Cardiac muscle cell (in vitro differentiated cells and primary cell): ENCODE results near the gene NME5. TPM values are rescaled to one million over a fixed set of nuclear protein-coding genes. Genes with fewer than 3 reads are reported as not detected.

Source experiments
- DNase-seq, 2 donors: peaks; one replicate each; pipeline versions ENCODE4 v3.0.0 to v3.0.0-alpha.2; 2010 to 2017; ENCODE audit warnings: low read depth in 1 of 2, low spot score in 1 of 2
- H3K27ac ChIP-seq: fragments of 200-600 bp; sonication (generic); 2 replicates; pipeline ENCODE4 v1.5.1; 2016
- H3K27me3 ChIP-seq: fragments of 200-600 bp; sonication (generic); 2 replicates; pipeline ENCODE4 v1.6.0; 2016; ENCODE audit warnings: control low read depth
- H3K36me3 ChIP-seq: fragments of 200-600 bp; sonication (generic); 2 replicates; pipeline ENCODE4 v1.5.1; 2016; ENCODE audit warnings: control low read depth
- H3K4me1 ChIP-seq: fragments of 200-600 bp; sonication (generic); 2 replicates; pipeline ENCODE4 v1.8.1; 2017; ENCODE audit warnings: low read depth, mild to moderate bottlenecking, mixed run types
- H3K4me3 ChIP-seq: fragments of 200-600 bp; sonication (generic); 2 replicates; pipeline ENCODE4 v1.5.1; 2016; ENCODE audit warnings: mild to moderate bottlenecking
- H3K9me3 ChIP-seq: fragments of 200-600 bp; sonication (generic); 2 replicates; pipeline ENCODE4 v1.5.1; 2017; ENCODE audit warnings: low read depth, mild to moderate bottlenecking, control low read depth
- CTCF ChIP-seq: IDR thresholded peaks from 2 replicates; pipeline ENCODE4 v1.5.1; 2012; ENCODE audit warnings: low read depth, mild to moderate bottlenecking, low read length
- polyA plus RNA-seq: library from polyadenylated mRNA; unstranded; fragments of >200 nt; fragmentation: Nextera tagmentation; extraction: Ambion mirVana; gene quantifications from 2 replicates; pipeline ENCODE4 v1.2.1, GENCODE V29; 2016
- total RNA-seq: library from RNA; depleted of rRNA; stranded (reverse); fragments of >200 nt; gene quantifications from 2 replicates; pipeline ENCODE4 v1.2.3, GENCODE V29; 2016

NME5 gene
- total and polyA plus RNA-seq, 2 experiments from 2014 or later = 4.1 to 10.4 TPM

GRCh38 chr5:138180183-138180782, 41.1 kb upstream of the NME5 start:
- DNase-seq = peak; percentile 57 to 71

GRCh38 chr5:138179277-138179857, 40.1 kb upstream of the NME5 start:
- no peak for TF ChIP-seq CTCF

More at GRCh38 chr5:138180183-138180782, 41.1 kb upstream of the NME5 start:
- H3K9me3 ChIP-seq = no peaks in the 10 kb centered on the region
- peaks cover 27% of the 10 kb centered on the region for H3K36me3 ChIP-seq
- no peak overlapping the region for H3K27ac ChIP-seq
- H3K4me3 ChIP-seq = peak overlapping the region; percentile 75
- peak; percentile 50 for TF ChIP-seq CTCF
- H3K4me1 ChIP-seq = peaks cover 13% of the 10 kb centered on the region
- H3K27me3 ChIP-seq = no peaks in the 10 kb centered on the region

GRCh38 chr5:138178516-138179276, 39.5 kb upstream of the NME5 start, which contains the start of the genes BRD8 and KIF20A:
Gene BRD8 (minus strand): TSS chr5:138178630. CDS start chr5:138178614, 16 bp downstream.
Gene KIF20A (plus strand): TSS chr5:138179112. CDS start chr5:138179681, 569 bp downstream.
- H3K4me1 ChIP-seq = peaks cover 13% of the 10 kb centered on the region

More at GRCh38 chr5:138179277-138179857, 40.1 kb upstream of the NME5 start:
- DNase-seq = no peak
- Histone ChIP-seq H3K9me3 (no peaks in the 10 kb centered on the region), H3K4me3 (peak overlapping the region; percentile 75), H3K27ac (peak overlapping the region; percentile 91), H3K27me3 (no peaks in the 10 kb centered on the region), H3K36me3 (peaks cover 26% of the 10 kb centered on the region), H3K4me1 (peaks cover 13% of the 10 kb centered on the region)

GRCh38 chr5:138177941-138178515, 38.8 kb upstream of the NME5 start:
- peak; percentile 27 to 33 for DNase-seq
- peak overlapping the region; percentile 75 for H3K4me3 ChIP-seq
- peak overlapping the region; percentile 91 for H3K27ac ChIP-seq
- no peaks in the 10 kb centered on the region for H3K9me3 ChIP-seq
- H3K36me3 ChIP-seq = peaks cover 35% of the 10 kb centered on the region
- TF ChIP-seq CTCF = no peak
- H3K27me3 ChIP-seq = no peaks in the 10 kb centered on the region
- peaks cover 13% of the 10 kb centered on the region for H3K4me1 ChIP-seq

More at GRCh38 chr5:138178516-138179276, 39.5 kb upstream of the NME5 start, which contains the start of the genes BRD8 and KIF20A:
- H3K9me3 ChIP-seq = no peaks in the 10 kb centered on the region
- DNase-seq = peak; percentile 96 to 98
- no peak for TF ChIP-seq CTCF
- H3K36me3 ChIP-seq = peaks cover 29% of the 10 kb centered on the region
- peak within 1 kb of the TSS; percentile 75 for H3K4me3 ChIP-seq
- H3K27ac ChIP-seq = peak within 1 kb of the TSS; percentile 91
- no peaks in the 10 kb centered on the region for H3K27me3 ChIP-seq

GRCh38 chr5:138170299-138170698, 31.1 kb upstream of the NME5 start:
- H3K4me3 ChIP-seq = no peak overlapping the region
- H3K4me1 ChIP-seq = no peaks in the 10 kb centered on the region
- H3K36me3 ChIP-seq = peaks cover 83% of the 10 kb centered on the region
- DNase-seq = no peak
- H3K27ac ChIP-seq = no peak overlapping the region
- H3K9me3 ChIP-seq = no peaks in the 10 kb centered on the region
- TF ChIP-seq CTCF = no peak
- H3K27me3 ChIP-seq = no peaks in the 10 kb centered on the region
